H1 (cell line): ENCODE results near the gene FCER1A. TPM values are rescaled to one million over a fixed set of nuclear protein-coding genes. Genes with fewer than 3 reads are reported as not detected.

Source experiments
- CBX8 ChIP-seq: fragments of 300-800, 300-1000 bp; sonication (generic); IDR thresholded peaks from 2 replicates; pipeline ENCODE4 v1.7.1; 2016; ENCODE audit warnings: low read depth, low read length, borderline replicate concordance
- CEBPB ChIP-seq: IDR thresholded peaks from 2 replicates; pipeline ENCODE4 v1.6.1; 2012; ENCODE audit warnings: low read depth, low read length
- CHD2 ChIP-seq: IDR thresholded peaks from 2 replicates; pipeline ENCODE4 v1.6.1; 2012; ENCODE audit warnings: low read length, improper control_type of control experiment
- HDAC2 ChIP-seq, 2 experiments: fragments of 300-600 bp in 1 of 2; sonication (generic) in 1 of 2; IDR thresholded peaks; 2 replicates each; pipeline ENCODE4 v1.6.1; 2011 to 2012; ENCODE audit warnings: low read depth in 2 of 2, low read length in 2 of 2, mild to moderate bottlenecking in 2 of 2, moderate library complexity in 2 of 2, borderline replicate concordance in 1 of 2, inconsistent platforms in 1 of 2
- POLR2A ChIP-seq, 2 experiments: IDR thresholded peaks; 1 replicate in 1 of 2; 2 replicates in 1 of 2; pipeline ENCODE4 v1.6.1; 2011; ENCODE audit warnings: low read depth in 2 of 2, low read length in 2 of 2, mild to moderate bottlenecking in 2 of 2; ENCODE audit errors: control extremely low read depth in 1 of 2
- polyA plus RNA-seq, 7 experiments: library from polyadenylated mRNA; depleted of rRNA in 3 of 7; stranded (reverse) in 5 of 7; unstranded in 2 of 7; fragments of >200 nt in 5 of 7; fragments of 200-250 nt in 2 of 7; gene quantifications; 1 replicate in 5 of 7; 2 replicates in 1 of 7; 4 replicates in 1 of 7; pipeline versions ENCODE4 v1.2.1 to v1.2.3, GENCODE V29; 2011 to 2013; ENCODE audit warnings: missing spikeins in 2 of 7, mixed read lengths in 2 of 7
- total RNA-seq: library from RNA; stranded (reverse); fragmentation: NEBNext Ultra II Directional; extraction: Animal tissue kit (Norgen Biotek cat#: 25700); gene quantifications from 2 replicates; pipeline ENCODE4 v1.2.1, GENCODE V29; 2021

Gene FCER1A
- total and polyA plus RNA-seq, 2 of the 8 experiments (the other 6 are each of a cell fraction or from before 2014, with no cell fraction given) = not detected

DNA sequence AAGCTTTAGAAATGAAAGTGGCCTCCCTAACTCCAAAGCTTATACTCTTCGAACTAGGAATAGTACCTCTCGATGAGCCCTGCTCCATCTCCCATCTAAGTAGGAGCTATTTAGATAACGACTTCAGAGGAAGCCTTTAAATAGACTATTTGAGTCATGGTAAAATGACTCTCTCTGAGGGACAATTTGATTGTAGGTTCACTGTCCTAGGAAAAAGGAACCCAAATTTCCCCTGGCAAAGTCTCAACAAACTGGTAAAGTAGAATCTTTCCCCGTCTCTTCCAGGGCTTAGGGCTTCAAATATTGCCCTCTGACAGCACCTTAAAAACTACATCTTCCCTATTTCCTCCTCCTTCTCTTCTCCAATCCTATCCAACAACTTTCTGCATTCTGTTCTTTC, 2.0 kb upstream of the FCER1A start (continued):
- no peak for TF ChIP-seq CBX8
- TF ChIP-seq CEBPB = no peak
- no peak for TF ChIP-seq HDAC2 (IDR thresholded peaks at IDR 0.05; ENCODE audit: borderline replicate concordance in 1 of 2, low read depth in 2 of 2, low read length in 2 of 2)
- no peak for TF ChIP-seq POLR2A (IDR thresholded peaks at IDR 0.05; ENCODE audit: control extremely low read depth in 1 of 2, low read depth in 2 of 2, low read length in 2 of 2)
- TF ChIP-seq CHD2 = no peak
- TF ChIP-seq, all 59 proteins: peak for 0
